CD14-positive monocyte (primary cell): ENCODE data around the gene TMEM181. TPM values are rescaled to one million over a fixed set of nuclear protein-coding genes. Genes with fewer than 3 reads are reported as not detected.

ENCODE experiments used
- DNase-seq, 3 donors: peaks; one replicate each; pipeline ENCODE4 v3.0.0-alpha.2; 2011 to 2022
- H2AFZ ChIP-seq: 2 replicates; pipeline ENCODE4 v1.6.0; 2012; ENCODE audit warnings: mild to moderate bottlenecking, low read depth, low read length, inconsistent platforms; ENCODE audit not compliant: insufficient read depth, poor library complexity, severe bottlenecking
- H3K27ac ChIP-seq, 2 donors: 1 replicate in 1 of 2; 2 replicates in 1 of 2; pipeline ENCODE4 v1.5.1; 2012 to 2013; ENCODE audit warnings: low read length in 2 of 2, control low read depth in 1 of 2, inconsistent platforms in 1 of 2, low read depth in 1 of 2, mild to moderate bottlenecking in 1 of 2
- H3K27me3 ChIP-seq, 2 donors: one replicate each; pipeline versions ENCODE4 v1.6.0 to v1.6.1; 2011 to 2013; ENCODE audit warnings: low read length in 2 of 2; ENCODE audit not compliant: control insufficient read depth in 2 of 2, insufficient read depth in 2 of 2
- H3K36me3 ChIP-seq, 2 donors: replicated peaks in 1 of 2; 1 replicate in 1 of 2; 2 replicates in 1 of 2; pipeline versions ENCODE4 v1.5.1 to v1.6.1; 2012 to 2013; ENCODE audit warnings: low read length in 2 of 2, control low read depth in 1 of 2, inconsistent platforms in 1 of 2, mild to moderate bottlenecking in 1 of 2; ENCODE audit not compliant: insufficient read depth in 2 of 2, control insufficient read depth in 1 of 2
- H3K4me1 ChIP-seq, 2 donors: 1 replicate in 1 of 2; 2 replicates in 1 of 2; pipeline versions ENCODE4 v1.5.1 to v1.6.1; 2012 to 2013; ENCODE audit warnings: low read length in 2 of 2, control low read depth in 1 of 2, inconsistent platforms in 1 of 2, mild to moderate bottlenecking in 1 of 2, moderate library complexity in 1 of 2; ENCODE audit not compliant: insufficient read depth in 2 of 2, control insufficient read depth in 1 of 2
- H3K4me2 ChIP-seq: replicated peaks from 2 replicates; pipeline ENCODE3; 2012; ENCODE audit warnings: low read length, moderate library complexity, mild to moderate bottlenecking; ENCODE audit not compliant: poor library complexity, severe bottlenecking; ENCODE audit errors: extremely low read depth
- H3K4me3 ChIP-seq, 3 experiments: fragments of 200-600 bp in 1 of 3; sonication (generic) in 1 of 3; replicated peaks in 1 of 3; 1 replicate in 2 of 3; 2 replicates in 1 of 3; pipeline ENCODE4 v1.5.1; 2011 to 2013; ENCODE audit warnings: low read length in 3 of 3, mild to moderate bottlenecking in 3 of 3, control low read depth in 2 of 3, low read depth in 2 of 3, inconsistent platforms in 1 of 3, moderate library complexity in 1 of 3
- H3K79me2 ChIP-seq: 2 replicates; pipeline ENCODE4 v1.6.0; 2012; ENCODE audit warnings: mild to moderate bottlenecking, control low read depth, inconsistent platforms, low read length, moderate library complexity; ENCODE audit not compliant: insufficient read depth
- H3K9ac ChIP-seq: 2 replicates; pipeline ENCODE4 v1.6.0; 2017; ENCODE audit warnings: low read length, mild to moderate bottlenecking; ENCODE audit not compliant: insufficient read depth, poor library complexity, severe bottlenecking
- H3K9me3 ChIP-seq, 2 donors: replicated peaks in 1 of 2; 1 replicate in 1 of 2; 2 replicates in 1 of 2; pipeline versions ENCODE4 v1.5.1 to v1.6.1; 2012 to 2013; ENCODE audit warnings: low read length in 2 of 2, control low read depth in 1 of 2; ENCODE audit not compliant: control insufficient read depth in 1 of 2, insufficient read depth in 1 of 2
- H4K20me1 ChIP-seq: 2 replicates; pipeline ENCODE4 v1.6.0; 2012; ENCODE audit warnings: mild to moderate bottlenecking, low read length, control low read depth, moderate library complexity; ENCODE audit not compliant: insufficient read depth
- H3K27ac Mint-ChIP-seq, 7 donors: one replicate each; pipeline ENCODE4 v1.8.0; 2020; ENCODE audit warnings: mild to moderate bottlenecking in 7 of 7, mixed read lengths in 7 of 7, moderate library complexity in 6 of 7, inconsistent platforms in 2 of 7
- H3K27me3 Mint-ChIP-seq, 3 donors: one replicate each; pipeline ENCODE4 v1.8.0; 2021 to 2022; ENCODE audit warnings: low read depth in 3 of 3, mild to moderate bottlenecking in 3 of 3, mixed read lengths in 3 of 3, moderate library complexity in 3 of 3, inconsistent platforms in 1 of 3
- H3K36me3 Mint-ChIP-seq, 2 donors: one replicate each; pipeline ENCODE4 v1.8.0; 2020; ENCODE audit warnings: mixed read lengths in 2 of 2, inconsistent platforms in 1 of 2, mild to moderate bottlenecking in 1 of 2
- H3K4me1 Mint-ChIP-seq: one replicate; pipeline ENCODE4 v1.8.0; 2020; ENCODE audit warnings: mild to moderate bottlenecking, mixed read lengths
- H3K4me3 Mint-ChIP-seq, 2 donors: one replicate each; pipeline ENCODE4 v1.8.0; 2020; ENCODE audit warnings: mild to moderate bottlenecking in 2 of 2, mixed read lengths in 2 of 2, moderate library complexity in 1 of 2
- H3K9me3 Mint-ChIP-seq, 7 donors: one replicate each; pipeline ENCODE4 v1.8.0; 2020 to 2022; ENCODE audit warnings: mixed read lengths in 7 of 7, mild to moderate bottlenecking in 6 of 7, moderate library complexity in 6 of 7, inconsistent platforms in 2 of 7
- CTCF ChIP-seq: fragments of 200-600 bp; IDR thresholded peaks from one replicate; pipeline ENCODE4 v1.8.0; 2022; ENCODE audit warnings: antibody characterized with exemption, mild to moderate bottlenecking
- WGBS: methylation state at CpG from one replicate; pipeline ENCODE4 v1.1.5; 2013; ENCODE audit warnings: missing lambda C conversion rate; ENCODE audit not compliant: insufficient coverage; 5-methylcytosine and 5-hydroxymethylcytosine counted together
- intact Hi-C, 2 donors: fragments of 100-400 bp; cut with micrococcal nuclease; formaldehyde crosslinking; loops; one replicate each; pipeline versions ENCODE4 v1.15.0 to v1.15.1; 2023
- polyA plus RNA-seq, 3 donors: library from polyadenylated mRNA; depleted of rRNA in 1 of 3; unstranded in 2 of 3; stranded (reverse) in 1 of 3; fragments of 300-500 nt in 2 of 3; fragments of >200 nt in 1 of 3; fragmentation: Illumina TruSeq in 2 of 3; gene quantifications; 1 replicate in 2 of 3; 2 replicates in 1 of 3; pipeline ENCODE4 v1.2.3, GENCODE V29; 2012 to 2021

Gene TMEM181
- polyA plus RNA-seq, 3 donors: 2.4 to 6.8 (median 2.6) TPM

GRCh38 chr6:158531566-158531965 is 28.3 kb upstream of the TMEM181 start:
- no peak overlapping the region for H3K4me3 Mint-ChIP-seq
- peaks cover 24 to 61% (median 35%) of the 10 kb centered on the region in 3 donors for H3K27me3 Mint-ChIP-seq
- H3K27ac Mint-ChIP-seq: no peak overlapping the region

GRCh38 chr6:158531970-158532369 is 27.9 kb upstream of the TMEM181 start:
- no peak for TF ChIP-seq CTCF
- Histone ChIP-seq H3K9me3 (peaks cover 0 to 7% of the 10 kb centered on the region in 2 donors), H3K27me3 (peaks cover 13 to 19% of the 10 kb centered on the region in 2 donors), H3K4me3 (no peak overlapping the region), H2AFZ (no peak overlapping the region), H3K36me3 (no peaks in the 10 kb centered on the region), H3K79me2 (no peaks in the 10 kb centered on the region), H3K27ac (no peak overlapping the region), H4K20me1 (no peaks in the 10 kb centered on the region), H3K4me1 (peaks cover 5 to 9% of the 10 kb centered on the region in 2 donors), H3K9ac (no peak overlapping the region), H3K4me2 (no peak overlapping the region)
- no peak for DNase-seq
- H3K36me3 Mint-ChIP-seq: no peaks in the 10 kb centered on the region
- H3K27me3 Mint-ChIP-seq: peaks cover 25 to 64% (median 38%) of the 10 kb centered on the region in 3 donors
- intact Hi-C loops: no loop called here
- H3K27ac Mint-ChIP-seq: no peak overlapping the region
- H3K4me3 Mint-ChIP-seq: no peak overlapping the region
- no peaks in the 10 kb centered on the region for H3K4me1 Mint-ChIP-seq
- H3K9me3 Mint-ChIP-seq: peaks cover 0 to 18% (median 12%) of the 10 kb centered on the region in 7 donors
- WGBS: 100% methylated on average over 1 of the region's 2 CpGs

More at GRCh38 chr6:158531566-158531965, 28.3 kb upstream of the TMEM181 start:
- Histone ChIP-seq H3K4me3 (no peak overlapping the region), H3K27ac (no peak overlapping the region), H3K4me2 (no peak overlapping the region), H3K79me2 (no peaks in the 10 kb centered on the region), H3K36me3 (no peaks in the 10 kb centered on the region), H3K27me3 (peaks cover 13 to 17% of the 10 kb centered on the region in 2 donors), H4K20me1 (no peaks in the 10 kb centered on the region), H3K4me1 (peaks cover 5 to 7% of the 10 kb centered on the region in 2 donors), H3K9ac (no peak overlapping the region), H3K9me3 (peaks cover 0 to 7% of the 10 kb centered on the region in 2 donors), H2AFZ (no peak overlapping the region)
- TF ChIP-seq CTCF: no peak
- DNase-seq: no peak
- H3K4me1 Mint-ChIP-seq: no peaks in the 10 kb centered on the region
- H3K36me3 Mint-ChIP-seq: no peaks in the 10 kb centered on the region
- H3K9me3 Mint-ChIP-seq: peaks cover 0 to 18% (median 12%) of the 10 kb centered on the region in 7 donors
- intact Hi-C loops: no loop called here
- 88% methylated on average over 3 of the region's 4 CpGs for WGBS
